IMR-90 (cell line): ENCODE measurements around the gene ECSIT. TPM values are rescaled to one million over a fixed set of nuclear protein-coding genes. Genes with fewer than 3 reads are reported as not detected.
"Not testable (repeated sequence)": the region's sequence is repeated elsewhere in the genome, so short reads cannot be mapped to it uniquely, and the experiment has no call there.

Experiments
- ATAC-seq: fragments of 200-7000 bp; cut with Tn5 transposase; 2 replicates; pipeline ENCODE4 v1.9.1; 2020; ENCODE audit warnings: low read depth, mild to moderate bottlenecking, moderate library complexity
- BruUV-seq: library from RNA; stranded (reverse); fragments of 400-500 nt; replicated peaks from 2 replicates; lab custom pipeline; 2021; lab: Mats Ljungman, UMichigan
- CTCF ChIA-PET: fragments of 300-600 bp; formaldehyde crosslinking; extraction: SDS; loops from one replicate; lab custom pipeline; 2021; ENCODE audit warnings: antibody characterized with exemption; lab: Yijun Ruan, JAX
- POLR2A ChIA-PET: fragments of 300-600 bp; sonication (Branson Sonifier 250); formaldehyde crosslinking; loops from one replicate; lab custom pipeline; 2022; ENCODE audit warnings: antibody characterized with exemption; ENCODE audit not compliant: unreplicated experiment; lab: Charles Lee
- DNase-seq: peaks from one replicate; pipeline ENCODE4 v3.0.0; 2013
- H2AFZ ChIP-seq: replicated peaks from 2 replicates; pipeline ENCODE3; 2013; ENCODE audit warnings: low read length, mild to moderate bottlenecking; ENCODE audit not compliant: poor library complexity
- H2AK5ac ChIP-seq: 2 replicates; pipeline ENCODE4 v1.6.1; 2013; ENCODE audit warnings: low read depth, low read length, inconsistent platforms
- H2AK9ac ChIP-seq: replicated peaks from 2 replicates; pipeline ENCODE3; 2013; ENCODE audit warnings: mild to moderate bottlenecking, low read depth, low read length, moderate library complexity; ENCODE audit not compliant: poor library complexity
- H2BK120ac ChIP-seq: 2 replicates; pipeline ENCODE4 v1.6.1; 2013; ENCODE audit warnings: low read depth, low read length, inconsistent platforms
- H2BK15ac ChIP-seq: 3 replicates; pipeline ENCODE4 v1.6.1; 2013; ENCODE audit warnings: low read depth, low read length, inconsistent platforms
- H2BK20ac ChIP-seq: 2 replicates; pipeline ENCODE4 v1.6.1; 2013; ENCODE audit warnings: low read depth, mild to moderate bottlenecking, inconsistent platforms, low read length, moderate library complexity
- H2BK5ac ChIP-seq: 2 replicates; pipeline ENCODE4 v1.6.1; 2013; ENCODE audit warnings: mild to moderate bottlenecking, low read depth, low read length, inconsistent platforms; ENCODE audit not compliant: poor library complexity, severe bottlenecking
- H3K14ac ChIP-seq: replicated peaks from 2 replicates; pipeline ENCODE4 v1.6.1; 2013; ENCODE audit warnings: low read depth, low read length, inconsistent platforms
- H3K18ac ChIP-seq: 2 replicates; pipeline ENCODE4 v1.6.1; 2013; ENCODE audit warnings: low read depth, low read length, control low read depth
- H3K23ac ChIP-seq: 2 replicates; pipeline ENCODE4 v1.6.1; 2013; ENCODE audit warnings: low read depth, low read length, inconsistent platforms
- H3K27ac ChIP-seq: 2 replicates; pipeline ENCODE4 v1.5.1; 2013; ENCODE audit warnings: mild to moderate bottlenecking, control low read depth, low read length; ENCODE audit not compliant: insufficient read depth
- H3K27me3 ChIP-seq: 2 replicates; pipeline ENCODE4 v1.6.1; 2013; ENCODE audit warnings: low read length; ENCODE audit not compliant: control insufficient read depth, insufficient read depth
- H3K36me3 ChIP-seq: 2 replicates; pipeline ENCODE4 v1.6.1; 2013; ENCODE audit warnings: low read length, mixed read lengths; ENCODE audit not compliant: control insufficient read depth, insufficient read depth
- H3K4ac ChIP-seq: 2 replicates; pipeline ENCODE4 v1.6.1; 2013; ENCODE audit warnings: low read depth, low read length, inconsistent platforms
- H3K4me1 ChIP-seq: 2 replicates; pipeline ENCODE4 v1.6.1; 2013; ENCODE audit warnings: low read length, mixed read lengths; ENCODE audit not compliant: control insufficient read depth, insufficient read depth
- H3K4me2 ChIP-seq: 2 replicates; pipeline ENCODE4 v1.6.1; 2013; ENCODE audit warnings: low read depth, mild to moderate bottlenecking, control low read depth, low read length, moderate library complexity
- H3K4me3 ChIP-seq: 2 replicates; pipeline ENCODE4 v1.5.1; 2013; ENCODE audit warnings: low read depth, mild to moderate bottlenecking, control low read depth, low read length, moderate library complexity; ENCODE audit not compliant: insufficient read depth
- H3K56ac ChIP-seq: 2 replicates; pipeline ENCODE4 v1.6.1; 2013; ENCODE audit warnings: low read length, inconsistent platforms; ENCODE audit not compliant: insufficient read depth; ENCODE audit errors: extremely low read depth
- H3K79me1 ChIP-seq, 2 experiments: 2 replicates each; pipeline ENCODE4 v1.6.1; 2013; ENCODE audit warnings: low read length in 2 of 2, inconsistent platforms in 1 of 2, low read depth in 1 of 2
- H3K9ac ChIP-seq: 2 replicates; pipeline ENCODE4 v1.6.1; 2013; ENCODE audit warnings: low read depth, low read length, control low read depth
- H3K9me1 ChIP-seq: 2 replicates; pipeline ENCODE4 v1.6.1; 2013; ENCODE audit warnings: low read length, inconsistent platforms; ENCODE audit not compliant: insufficient read depth
- H3K9me3 ChIP-seq: 2 replicates; pipeline ENCODE4 v1.6.1; 2013; ENCODE audit warnings: low read length; ENCODE audit not compliant: control insufficient read depth, insufficient read depth
- H4K20me1 ChIP-seq: 2 replicates; pipeline ENCODE4 v1.6.1; 2013; ENCODE audit warnings: low read length, inconsistent platforms; ENCODE audit not compliant: insufficient read depth
- H4K5ac ChIP-seq: 2 replicates; pipeline ENCODE4 v1.6.1; 2013; ENCODE audit warnings: mild to moderate bottlenecking, low read depth, low read length, control low read depth
- H4K8ac ChIP-seq, 2 experiments: 2 replicates each; pipeline ENCODE4 v1.6.1; 2013; ENCODE audit warnings: low read depth in 2 of 2, low read length in 2 of 2, control low read depth in 1 of 2, inconsistent platforms in 1 of 2
- H4K91ac ChIP-seq: 2 replicates; pipeline ENCODE4 v1.6.1; 2013; ENCODE audit warnings: low read depth, low read length, inconsistent platforms; ENCODE audit not compliant: insufficient read depth
- WGBS, 2 experiments: methylation state at CpG; one replicate each; pipeline versions ENCODE4 v1.1.5 to v1.1.7; 2013; ENCODE audit warnings: missing lambda C conversion rate in 2 of 2; ENCODE audit not compliant: insufficient read length in 1 of 2; ENCODE audit errors: extremely low coverage in 2 of 2; 5-methylcytosine and 5-hydroxymethylcytosine counted together
- dilution Hi-C: fragments of 300-500 bp; cut with HindIII; formaldehyde crosslinking; loops from one replicate; pipeline ENCODE4 v1.14.3; 2018; ENCODE audit warnings: low sequenced_read_pairs; ENCODE audit not compliant: unreplicated experiment
- in situ Hi-C: fragments of 300-500 bp; cut with MboI; formaldehyde crosslinking; loops from 3 replicates; pipeline ENCODE4 v1.14.3; 2019; ENCODE audit warnings: low sequenced_read_pairs, inconsistent platforms, mixed read lengths
- intact Hi-C: fragments of 100-400 bp; cut with micrococcal nuclease; formaldehyde crosslinking; loops from 2 replicates; pipeline ENCODE4 v1.10.0; 2022
- polyA plus RNA-seq, 3 experiments: library from polyadenylated mRNA; depleted of rRNA; stranded (reverse); fragments of >200 nt; gene quantifications; 2 replicates each; pipeline ENCODE4 v1.2.3, GENCODE V29; 2012; ENCODE audit warnings: low replicate concordance in 1 of 3
- total RNA-seq: library from RNA; depleted of rRNA; stranded (reverse); fragments of >200 nt; gene quantifications from 2 replicates; pipeline ENCODE4 v1.2.3, GENCODE V29; 2012

Gene ECSIT
- total and polyA plus RNA-seq, 2 of the 4 experiments (the other 2 are of a cell fraction), result 30.5 to 42.3 TPM

DNA sequence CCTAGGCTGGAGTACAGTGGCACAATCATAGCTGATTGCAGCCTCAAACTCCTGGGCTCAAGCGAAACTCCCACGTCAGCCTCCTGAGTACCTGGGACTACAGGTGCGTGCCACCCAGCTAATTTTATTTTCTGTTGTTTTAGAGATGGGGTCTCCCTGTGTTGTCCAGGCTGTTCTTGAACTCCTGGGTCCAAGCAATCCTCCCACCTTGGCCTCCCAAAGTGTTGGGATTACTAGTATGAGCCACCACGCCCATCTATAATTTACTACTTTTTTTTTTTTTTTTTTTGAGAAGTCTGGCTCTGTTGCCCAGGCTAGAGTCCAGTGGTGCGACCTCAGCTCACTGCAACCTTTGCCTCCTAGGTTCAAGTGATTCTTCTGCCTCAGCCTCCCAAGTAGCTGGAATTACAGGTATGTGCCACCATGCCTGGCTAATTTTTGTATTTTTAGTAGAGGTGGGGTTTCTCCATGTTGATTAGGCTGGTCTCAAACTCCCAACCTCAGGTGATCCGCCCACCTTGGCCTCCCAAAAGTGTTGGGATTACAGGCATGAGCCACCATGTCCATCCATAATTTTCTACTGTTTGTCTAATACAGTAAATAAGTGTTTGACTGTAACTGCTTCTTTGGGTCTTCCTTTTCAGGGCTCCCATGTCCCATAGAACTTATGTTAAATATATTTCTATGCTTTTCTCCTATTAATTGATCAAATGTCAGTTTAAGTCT, 35.3 kb upstream of the ECSIT start:
- dilution Hi-C loops, H2BK20ac ChIP-seq, H3K4me2 ChIP-seq, H3K27ac ChIP-seq, H2BK120ac ChIP-seq, H3K9ac ChIP-seq, H3K56ac ChIP-seq, H3K18ac ChIP-seq, H3K4me1 ChIP-seq, H3K14ac ChIP-seq, H2BK15ac ChIP-seq, H4K91ac ChIP-seq, H2BK5ac ChIP-seq, H4K5ac ChIP-seq, H3K9me3 ChIP-seq, H4K8ac ChIP-seq, ATAC-seq, CTCF ChIA-PET, H3K4ac ChIP-seq, H3K23ac ChIP-seq, H3K9me1 ChIP-seq, H3K27me3 ChIP-seq, H2AK9ac ChIP-seq, intact Hi-C loops, BruUV-seq, H2AK5ac ChIP-seq, in situ Hi-C loops, H4K20me1 ChIP-seq, H3K36me3 ChIP-seq, H2AFZ ChIP-seq, DNase-seq, H3K4me3 ChIP-seq: not testable (repeated sequence)
- no CpG with 5 or more reads among the region's 6 CpGs for WGBS, 2 experiments
- H3K79me1 ChIP-seq, result peaks cover 0 to 12% of the 10 kb centered on the region in 2 experiments; a peak in 2 of 4 replicates
- POLR2A ChIA-PET, result interaction anchor here (0.5 kb wide), 1 partner anchor 12 kb away, joined by 4 read pairs; no protein-coding TSS in a partner anchor
